Measurements from ENCODE around the gene IKBIP. TPM values are rescaled to one million over a fixed set of nuclear protein-coding genes. Genes with fewer than 3 reads are reported as not detected.

The IKBIP gene
- total and polyA plus RNA-seq, 2 donors (not counting 3 experiments of a cell fraction or from before 2014, with no cell fraction given): 12.9 to 56.8 TPM

- CTCF ChIA-PET: interaction anchor here (0.8 kb wide), 1 partner anchor 8 kb away, joined by 4 read pairs; no protein-coding TSS in a partner anchor
- dilution Hi-C loops (cut with MboI; ENCODE audit: extremely low pct_ligation_motif_present, low sequenced_read_pairs): no loop called here
- BruUV-seq (replicated peaks): no TSS peak
Observed at GRCh38 chr12:98579347-98579746, 65.2 kb downstream of the IKBIP start.

More at GRCh38 chr12:98579347-98579746, 65.2 kb downstream of the IKBIP start:
- POLR2A ChIA-PET: no interaction called here
- H3K27ac ChIP-seq (ENCODE audit: insufficient read depth, low read depth, low read length): no peak overlapping the region
- no peaks in the 10 kb centered on the region for H3K9me3 ChIP-seq (replicated peaks; ENCODE audit: control insufficient read depth, insufficient read depth, low read length)
- H3K79me2 ChIP-seq (ENCODE audit: control insufficient read depth, insufficient read depth, low read length): no peaks in the 10 kb centered on the region
- FAIRE-seq (no peak), DNase-seq (ENCODE audit: low read depth, low spot score) (no peak)
- intact Hi-C loops (cut with micrococcal nuclease): no loop called here
- no peaks in the 10 kb centered on the region for H3K9me1 ChIP-seq (replicated peaks; ENCODE audit: control insufficient read depth, extremely low read depth, insufficient read depth, low read length)
- no peaks in the 10 kb centered on the region for H3K27me3 ChIP-seq (ENCODE audit: control insufficient read depth in 2 of 2, insufficient read depth in 2 of 2, low read length in 2 of 2)
- no peak overlapping the region for H3K9ac ChIP-seq (replicated peaks; ENCODE audit: extremely low read depth, insufficient read depth, low read length)
- H3K4me2 ChIP-seq (ENCODE audit: insufficient read depth, low read length): no peak overlapping the region
- H4K20me1 ChIP-seq (replicated peaks; ENCODE audit: control insufficient read depth, extremely low read depth, insufficient read depth, low read length): no peaks in the 10 kb centered on the region
- H3K4me3 ChIP-seq (replicated peaks in 1 of 3; ENCODE audit: insufficient read depth in 1 of 3, low read depth in 1 of 3, low read length in 3 of 3): no peak overlapping the region
- H3K36me3 ChIP-seq (ENCODE audit: control insufficient read depth in 2 of 2, extremely low read depth in 1 of 2, insufficient read depth in 2 of 2, low read length in 2 of 2): no peaks in the 10 kb centered on the region
- H2AFZ ChIP-seq (ENCODE audit: low read depth, low read length): no peak overlapping the region
- TF ChIP-seq GATA2 (IDR thresholded peaks at IDR 0.05; ENCODE audit: insufficient read depth, insufficient read length, low read depth, low read length) (no peak), POLR2A (IDR thresholded peaks at IDR 0.05; ENCODE audit: low read depth, low read length) (no peak), JUN (IDR thresholded peaks at IDR 0.05; ENCODE audit: borderline replicate concordance, insufficient read depth, insufficient read length, low read depth) (no peak), FOS (IDR thresholded peaks at IDR 0.05; ENCODE audit: borderline replicate concordance, insufficient read depth, low read length) (no peak), CTCF (IDR thresholded peaks at IDR 0.05; ENCODE audit: extremely low read depth in 1 of 2, insufficient read depth in 1 of 2, low read depth in 1 of 2, low read length in 2 of 2) (no peak), MAX (IDR thresholded peaks at IDR 0.05; ENCODE audit: insufficient read depth, insufficient read length) (no peak), MYC (IDR thresholded peaks at IDR 0.05; ENCODE audit: low read depth, low read length) (no peak), EZH2 (IDR thresholded peaks at IDR 0.05; ENCODE audit: borderline replicate concordance, low read depth, low read length, severe bottlenecking) (no peak), POLR2AphosphoS5 (IDR thresholded peaks at IDR 0.05; ENCODE audit: insufficient read depth, low read depth, low read length) (no peak)
- no peaks in the 10 kb centered on the region for H3K4me1 ChIP-seq (ENCODE audit: control insufficient read depth, extremely low read depth, insufficient read depth, low read length)

All from endothelial cell of umbilical vein (primary cell).